Upper lobe of right lung (tissue), 1 donor: Measurements from ENCODE around the gene TOM1. TPM values are rescaled to one million over a fixed set of nuclear protein-coding genes. Genes with fewer than 3 reads are reported as not detected.

Experiments used
- ATAC-seq: fragments of 200-7000 bp; cut with Tn5 transposase; one replicate; pipeline ENCODE4 v1.9.1; 2020; ENCODE audit warnings: mild to moderate bottlenecking, moderate library complexity
- DNase-seq: peaks from one replicate; pipeline ENCODE4 v3.0.0-alpha.2; 2020
- H3K27ac ChIP-seq: fragments of 200-600 bp; one replicate; pipeline ENCODE4 v1.8.0; 2022
- H3K27me3 ChIP-seq: fragments of 200-600 bp; one replicate; pipeline ENCODE4 v1.8.0; 2022; ENCODE audit warnings: mild to moderate bottlenecking
- H3K36me3 ChIP-seq: fragments of 200-600 bp; one replicate; pipeline ENCODE4 v1.8.0; 2022
- H3K4me1 ChIP-seq: fragments of 200-600 bp; one replicate; pipeline ENCODE4 v1.8.0; 2022
- H3K4me3 ChIP-seq: fragments of 200-600 bp; one replicate; pipeline ENCODE4 v1.8.0; 2022; ENCODE audit warnings: mild to moderate bottlenecking
- H3K9me3 ChIP-seq: fragments of 200-600 bp; one replicate; pipeline ENCODE4 v1.8.0; 2022
- CTCF ChIP-seq: fragments of 200-600 bp; IDR thresholded peaks from one replicate; pipeline ENCODE4 v1.8.0; 2022; ENCODE audit warnings: antibody characterized with exemption
- intact Hi-C: fragments of 100-400 bp; cut with DNase I; formaldehyde crosslinking; loops from one replicate; pipeline ENCODE4 v1.11.0; 2022
- total RNA-seq: library from RNA; stranded (reverse); fragmentation: NEBNext Ultra II Directional; extraction: Animal tissue kit (Norgen Biotek cat#: 25700); gene quantifications from one replicate; pipeline ENCODE4 v1.2.1, GENCODE V29; 2021
- donor health status: DM: no; HTN: yes; CAD: no; lungs with severe emphysema.

The TOM1 gene
- total RNA-seq, 1 donor from 2014 or later: 101 TPM

- DNase-seq (no peak), ATAC-seq (no peak)
- peaks cover 36% of the 10 kb centered on the region for H3K4me1 ChIP-seq
- no peak overlapping the region for H3K4me3 ChIP-seq
- H3K36me3 ChIP-seq: peaks cover 95% of the 10 kb centered on the region
- intact Hi-C loops: no loop called here
- H3K27me3 ChIP-seq: no peaks in the 10 kb centered on the region
- TF ChIP-seq CTCF: no peak
- H3K9me3 ChIP-seq: no peaks in the 10 kb centered on the region
- peak overlapping the region; percentile 58 for H3K27ac ChIP-seq
Measured at GRCh38 chr22:35327690-35328471, 28.2 kb downstream of the TOM1 start.

GRCh38 chr22:35328472-35328885 is 28.8 kb downstream of the TOM1 start:
- Histone ChIP-seq H3K27ac (peak overlapping the region; percentile 58), H3K9me3 (no peaks in the 10 kb centered on the region), H3K27me3 (no peaks in the 10 kb centered on the region), H3K4me3 (no peak overlapping the region), H3K36me3 (peaks cover 95% of the 10 kb centered on the region), H3K4me1 (peaks cover 36% of the 10 kb centered on the region)
- peak; percentile 83 for DNase-seq
- ATAC-seq: peak; percentile 81
- intact Hi-C loops: no loop called here
- no peak for TF ChIP-seq CTCF

- Histone ChIP-seq H3K9me3 (no peaks in the 10 kb centered on the region), H3K4me1 (peaks cover 36% of the 10 kb centered on the region), H3K4me3 (no peak overlapping the region), H3K27me3 (no peaks in the 10 kb centered on the region), H3K27ac (peak overlapping the region; percentile 76), H3K36me3 (peaks cover 95% of the 10 kb centered on the region)
- no peak for ATAC-seq
- intact Hi-C loops: no loop called here
- TF ChIP-seq CTCF: no peak
- DNase-seq: no peak
Measured at GRCh38 chr22:35329114-35329847, 29.6 kb downstream of the TOM1 start.

GRCh38 chr22:35330258-35330861 is 30.7 kb downstream of the TOM1 start:
- peaks cover 36% of the 10 kb centered on the region for H3K4me1 ChIP-seq
- intact Hi-C loops: no loop called here
- DNase-seq (peak; percentile 86), ATAC-seq (peak; percentile 83)
- H3K4me3 ChIP-seq: no peak overlapping the region
- TF ChIP-seq CTCF: no peak
- peak overlapping the region; percentile 76 for H3K27ac ChIP-seq
- no peaks in the 10 kb centered on the region for H3K9me3 ChIP-seq
- H3K27me3 ChIP-seq: no peaks in the 10 kb centered on the region
- H3K36me3 ChIP-seq: peaks cover 95% of the 10 kb centered on the region

- Histone ChIP-seq H3K27me3 (no peaks in the 10 kb centered on the region), H3K27ac (no peak overlapping the region), H3K9me3 (no peaks in the 10 kb centered on the region), H3K36me3 (peaks cover 94% of the 10 kb centered on the region), H3K4me1 (peaks cover 36% of the 10 kb centered on the region), H3K4me3 (no peak overlapping the region)
- intact Hi-C loops: no loop called here
- no peak for TF ChIP-seq CTCF
- ATAC-seq: no peak
- DNase-seq: no peak
Measured at GRCh38 chr22:35332278-35332677, 32.6 kb downstream of the TOM1 start.
